WTC11 (cell line): ENCODE measurements around the gene ARHGAP42. TPM values are rescaled to one million over a fixed set of nuclear protein-coding genes. Genes with fewer than 3 reads are reported as not detected.

Source experiments
- ATAC-seq: fragments of 200-7000 bp; cut with Tn5 transposase; 2 replicates; pipeline ENCODE4 v1.10.0; 2021; ENCODE audit warnings: mild to moderate bottlenecking, moderate library complexity
- CTCF ChIA-PET: fragments of 300-600 bp; sonication (Branson Sonifier 250); formaldehyde crosslinking; loops from one replicate; lab custom pipeline; 2021; ENCODE audit warnings: antibody characterized with exemption; lab: Charles Lee
- POLR2A ChIA-PET: fragments of 350-600 bp; sonication (Branson Sonifier 250); formaldehyde crosslinking; loops from one replicate; lab custom pipeline; 2021; ENCODE audit warnings: antibody characterized with exemption; lab: Charles Lee
- DNase-seq: peaks from one replicate; pipeline ENCODE4 v3.0.0; 2021; ENCODE audit warnings: low spot score
- H3K27ac Mint-ChIP-seq: 2 replicates; pipeline ENCODE4 v1.8.0; 2021; ENCODE audit warnings: mixed read lengths
- H3K27me3 Mint-ChIP-seq: 2 replicates; pipeline ENCODE4 v1.8.0; 2021; ENCODE audit warnings: low read depth, mild to moderate bottlenecking, moderate library complexity, mixed read lengths
- H3K36me3 Mint-ChIP-seq: 2 replicates; pipeline ENCODE4 v1.8.0; 2021; ENCODE audit warnings: mixed read lengths
- H3K4me1 Mint-ChIP-seq: 2 replicates; pipeline ENCODE4 v1.8.0; 2022; ENCODE audit warnings: mixed read lengths
- H3K4me3 Mint-ChIP-seq: 2 replicates; pipeline ENCODE4 v1.8.0; 2021; ENCODE audit warnings: mild to moderate bottlenecking, moderate library complexity, mixed read lengths
- H3K9me3 Mint-ChIP-seq: 2 replicates; pipeline ENCODE4 v1.8.0; 2021; ENCODE audit warnings: mixed read lengths
- ATF1 ChIP-seq: sonication (generic); formaldehyde crosslinking; IDR thresholded peaks from 2 replicates; pipeline ENCODE4 v1.8.1; 2023; ENCODE audit warnings: mild to moderate bottlenecking, moderate library complexity, missing genetic modification reagents
- CBFB ChIP-seq: sonication (generic); formaldehyde crosslinking; IDR thresholded peaks from 2 replicates; pipeline ENCODE4 v1.8.1; 2022; ENCODE audit warnings: mild to moderate bottlenecking, low read depth, missing genetic modification reagents
- CREM ChIP-seq: sonication (generic); formaldehyde crosslinking; IDR thresholded peaks from 2 replicates; pipeline ENCODE4 v1.8.1; 2022; ENCODE audit warnings: mild to moderate bottlenecking, missing genetic modification reagents, moderate library complexity
- FOXK1 ChIP-seq: sonication (generic); formaldehyde crosslinking; IDR thresholded peaks from 2 replicates; pipeline ENCODE4 v1.8.0; 2022; ENCODE audit warnings: mild to moderate bottlenecking, moderate library complexity, missing genetic modification reagents
- FOXP1 ChIP-seq: sonication (generic); formaldehyde crosslinking; IDR thresholded peaks from 2 replicates; pipeline ENCODE4 v1.8.0; 2022; ENCODE audit warnings: missing genetic modification reagents, mild to moderate bottlenecking, moderate library complexity, borderline replicate concordance
- HMGA2 ChIP-seq: fragments of 250-450 bp; sonication (Bioruptor Pico); IDR thresholded peaks from 2 replicates; pipeline ENCODE4 v1.4.0; 2021; ENCODE audit warnings: mild to moderate bottlenecking, moderate library complexity
- JUN ChIP-seq: sonication (generic); formaldehyde crosslinking; IDR thresholded peaks from 2 replicates; pipeline ENCODE4 v1.8.0; 2023; ENCODE audit warnings: mild to moderate bottlenecking, missing genetic modification reagents
- KAT7 ChIP-seq: sonication (generic); formaldehyde crosslinking; IDR thresholded peaks from 2 replicates; pipeline ENCODE4 v1.8.1; 2023; ENCODE audit warnings: missing genetic modification reagents, mild to moderate bottlenecking, borderline replicate concordance
- NR1H2 ChIP-seq: sonication (generic); formaldehyde crosslinking; IDR thresholded peaks from 2 replicates; pipeline ENCODE4 v1.9.0; 2021; ENCODE audit warnings: mild to moderate bottlenecking, moderate library complexity, missing genetic modification reagents
- NR2C2 ChIP-seq: sonication (generic); formaldehyde crosslinking; IDR thresholded peaks from 2 replicates; pipeline ENCODE4 v1.8.0; 2022; ENCODE audit warnings: mild to moderate bottlenecking, missing genetic modification reagents
- NR3C1 ChIP-seq: sonication (generic); formaldehyde crosslinking; conservative IDR thresholded peaks from 2 replicates; pipeline ENCODE4 v1.8.1; 2023; ENCODE audit warnings: low read depth, mild to moderate bottlenecking, missing genetic modification reagents
- RELA ChIP-seq: sonication (generic); formaldehyde crosslinking; IDR thresholded peaks from 2 replicates; pipeline ENCODE4 v1.8.1; 2022; ENCODE audit warnings: missing genetic modification reagents, mild to moderate bottlenecking, borderline replicate concordance
- TCF7 ChIP-seq: sonication (generic); formaldehyde crosslinking; IDR thresholded peaks from 2 replicates; pipeline ENCODE4 v1.8.0; 2022; ENCODE audit warnings: mild to moderate bottlenecking, low read depth, missing genetic modification reagents, moderate library complexity
- TP53 ChIP-seq: sonication (generic); formaldehyde crosslinking; IDR thresholded peaks from 2 replicates; pipeline ENCODE4 v1.8.1; 2023; ENCODE audit warnings: mild to moderate bottlenecking, missing genetic modification reagents
- ZBTB21 ChIP-seq: sonication (generic); formaldehyde crosslinking; IDR thresholded peaks from 2 replicates; pipeline ENCODE4 v1.8.1; 2023; ENCODE audit warnings: mild to moderate bottlenecking, missing genetic modification reagents, borderline replicate concordance
- ZNF121 ChIP-seq: sonication (generic); formaldehyde crosslinking; IDR thresholded peaks from 2 replicates; pipeline ENCODE4 v1.8.0; 2023; ENCODE audit warnings: missing genetic modification reagents
- ZNF263 ChIP-seq: sonication (generic); formaldehyde crosslinking; IDR thresholded peaks from 2 replicates; pipeline ENCODE4 v1.8.1; 2022; ENCODE audit warnings: low read depth, mild to moderate bottlenecking, moderate library complexity, missing genetic modification reagents
- total RNA-seq: library from RNA; stranded (reverse); gene quantifications from 3 replicates; pipeline ENCODE4 v1.2.3, GENCODE V29; 2021
- TF ChIP-seq, protein P1 (sequence below): fragments of 250-450 bp; sonication (Bioruptor Pico); conservative IDR thresholded peaks from 2 replicates; pipeline ENCODE4 v1.9.0; 2021; ENCODE audit warnings: mild to moderate bottlenecking
- TF ChIP-seq, protein P2 (sequence below): sonication (generic); formaldehyde crosslinking; conservative IDR thresholded peaks from 2 replicates; pipeline ENCODE4 v1.8.1; 2023; ENCODE audit warnings: mild to moderate bottlenecking, low read depth, missing genetic modification reagents, moderate library complexity
- TF ChIP-seq, protein P3 (sequence below): fragments of 250-450 bp; sonication (Bioruptor Pico); IDR thresholded peaks from 2 replicates; pipeline ENCODE4 v2.1.2; 2022; ENCODE audit warnings: mild to moderate bottlenecking, moderate library complexity
- TF ChIP-seq, protein P4 (sequence below): sonication (generic); formaldehyde crosslinking; IDR thresholded peaks from 2 replicates; pipeline ENCODE4 v1.8.1; 2023; ENCODE audit warnings: mild to moderate bottlenecking, missing genetic modification reagents
- TF ChIP-seq, protein P5 (sequence below): sonication (generic); formaldehyde crosslinking; IDR thresholded peaks from 2 replicates; pipeline ENCODE4 v1.8.0; 2022; ENCODE audit warnings: mild to moderate bottlenecking, missing genetic modification reagents
- TF ChIP-seq, protein P6 (sequence below): sonication (generic); formaldehyde crosslinking; IDR thresholded peaks from 2 replicates; pipeline ENCODE4 v1.8.1; 2022; ENCODE audit warnings: low read depth, mild to moderate bottlenecking, moderate library complexity, missing genetic modification reagents, borderline replicate concordance

Gene ARHGAP42
- total RNA-seq, 1 experiment from 2014 or later: 32.5 TPM

DNA sequence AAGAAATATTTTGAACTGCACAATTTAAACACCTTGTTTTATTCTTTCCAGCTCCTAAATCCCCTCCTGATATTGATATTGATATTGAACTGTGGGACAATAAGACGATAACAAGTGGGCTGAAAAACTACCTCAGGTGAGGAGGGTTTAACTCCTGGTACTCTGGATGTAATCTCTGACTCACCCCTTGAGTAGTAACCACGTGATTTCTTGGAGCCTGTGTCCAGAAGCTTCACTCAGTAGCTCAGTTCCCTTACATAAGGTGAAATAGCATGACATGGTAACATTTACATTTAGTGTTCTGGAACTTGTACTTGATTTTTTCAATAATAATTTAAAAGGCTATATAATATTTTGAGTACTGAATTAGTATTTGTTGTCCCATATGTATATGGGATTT lies 274.5 kb downstream of the ARHGAP42 start (continued):
- TF ChIP-seq, protein P1, sequence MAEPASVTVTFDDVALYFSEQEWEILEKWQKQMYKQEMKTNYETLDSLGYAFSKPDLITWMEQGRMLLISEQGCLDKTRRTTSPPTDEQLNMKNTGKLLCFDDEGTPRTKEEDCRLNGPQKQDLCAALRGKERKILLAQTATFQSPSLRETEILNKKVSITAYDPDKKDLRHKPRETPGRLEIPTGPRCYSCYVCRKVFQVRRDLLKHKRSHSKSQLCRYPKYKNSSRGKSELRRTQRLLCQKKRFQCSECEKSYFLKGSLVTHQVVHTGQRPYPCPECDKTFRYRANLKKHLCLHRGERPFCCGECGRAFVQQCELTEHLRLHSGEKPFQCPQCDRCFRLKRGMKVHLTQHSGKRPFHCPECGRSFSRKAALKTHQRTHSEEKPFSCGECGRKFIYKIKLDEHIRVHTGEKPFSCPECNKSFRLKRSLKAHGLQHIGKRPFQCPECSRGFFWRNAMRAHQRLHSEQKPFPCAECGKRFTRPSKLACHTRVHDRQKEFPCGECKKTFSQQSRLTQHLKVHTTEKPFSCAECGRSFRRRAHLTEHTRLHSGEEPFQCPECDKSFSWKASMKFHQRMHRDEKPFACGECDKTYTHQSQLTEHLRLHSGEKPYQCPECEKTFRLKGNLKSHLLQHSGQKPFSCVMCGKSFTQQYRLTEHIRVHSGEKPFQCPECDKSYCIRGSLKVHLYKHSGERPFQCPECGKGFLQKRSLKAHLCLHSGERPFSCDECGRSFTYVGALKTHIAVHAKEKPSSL (CRISPR knock-in tag): no peak
- TF ChIP-seq ZNF121 (CRISPR knock-in tag): no peak
- TF ChIP-seq ATF1 (CRISPR knock-in tag): no peak
- TF ChIP-seq, protein P2, sequence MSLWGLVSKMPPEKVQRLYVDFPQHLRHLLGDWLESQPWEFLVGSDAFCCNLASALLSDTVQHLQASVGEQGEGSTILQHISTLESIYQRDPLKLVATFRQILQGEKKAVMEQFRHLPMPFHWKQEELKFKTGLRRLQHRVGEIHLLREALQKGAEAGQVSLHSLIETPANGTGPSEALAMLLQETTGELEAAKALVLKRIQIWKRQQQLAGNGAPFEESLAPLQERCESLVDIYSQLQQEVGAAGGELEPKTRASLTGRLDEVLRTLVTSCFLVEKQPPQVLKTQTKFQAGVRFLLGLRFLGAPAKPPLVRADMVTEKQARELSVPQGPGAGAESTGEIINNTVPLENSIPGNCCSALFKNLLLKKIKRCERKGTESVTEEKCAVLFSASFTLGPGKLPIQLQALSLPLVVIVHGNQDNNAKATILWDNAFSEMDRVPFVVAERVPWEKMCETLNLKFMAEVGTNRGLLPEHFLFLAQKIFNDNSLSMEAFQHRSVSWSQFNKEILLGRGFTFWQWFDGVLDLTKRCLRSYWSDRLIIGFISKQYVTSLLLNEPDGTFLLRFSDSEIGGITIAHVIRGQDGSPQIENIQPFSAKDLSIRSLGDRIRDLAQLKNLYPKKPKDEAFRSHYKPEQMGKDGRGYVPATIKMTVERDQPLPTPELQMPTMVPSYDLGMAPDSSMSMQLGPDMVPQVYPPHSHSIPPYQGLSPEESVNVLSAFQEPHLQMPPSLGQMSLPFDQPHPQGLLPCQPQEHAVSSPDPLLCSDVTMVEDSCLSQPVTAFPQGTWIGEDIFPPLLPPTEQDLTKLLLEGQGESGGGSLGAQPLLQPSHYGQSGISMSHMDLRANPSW: no peak
- TF ChIP-seq FOXP1: no peak
- no peak for TF ChIP-seq JUN (CRISPR knock-in tag)
- TF ChIP-seq KAT7 (CRISPR knock-in tag): no peak
- TF ChIP-seq TP53: no peak
- no peak for TF ChIP-seq CBFB
- no peak for TF ChIP-seq TCF7 (CRISPR knock-in tag)
- TF ChIP-seq, protein P3, sequence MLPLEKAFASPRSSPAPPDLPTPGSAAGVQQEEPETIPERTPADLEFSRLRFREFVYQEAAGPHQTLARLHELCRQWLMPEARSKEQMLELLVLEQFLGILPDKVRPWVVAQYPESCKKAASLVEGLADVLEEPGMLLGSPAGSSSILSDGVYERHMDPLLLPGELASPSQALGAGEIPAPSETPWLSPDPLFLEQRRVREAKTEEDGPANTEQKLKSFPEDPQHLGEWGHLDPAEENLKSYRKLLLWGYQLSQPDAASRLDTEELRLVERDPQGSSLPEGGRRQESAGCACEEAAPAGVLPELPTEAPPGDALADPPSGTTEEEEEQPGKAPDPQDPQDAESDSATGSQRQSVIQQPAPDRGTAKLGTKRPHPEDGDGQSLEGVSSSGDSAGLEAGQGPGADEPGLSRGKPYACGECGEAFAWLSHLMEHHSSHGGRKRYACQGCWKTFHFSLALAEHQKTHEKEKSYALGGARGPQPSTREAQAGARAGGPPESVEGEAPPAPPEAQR (CRISPR knock-in tag): no peak
- TF ChIP-seq, protein P4, sequence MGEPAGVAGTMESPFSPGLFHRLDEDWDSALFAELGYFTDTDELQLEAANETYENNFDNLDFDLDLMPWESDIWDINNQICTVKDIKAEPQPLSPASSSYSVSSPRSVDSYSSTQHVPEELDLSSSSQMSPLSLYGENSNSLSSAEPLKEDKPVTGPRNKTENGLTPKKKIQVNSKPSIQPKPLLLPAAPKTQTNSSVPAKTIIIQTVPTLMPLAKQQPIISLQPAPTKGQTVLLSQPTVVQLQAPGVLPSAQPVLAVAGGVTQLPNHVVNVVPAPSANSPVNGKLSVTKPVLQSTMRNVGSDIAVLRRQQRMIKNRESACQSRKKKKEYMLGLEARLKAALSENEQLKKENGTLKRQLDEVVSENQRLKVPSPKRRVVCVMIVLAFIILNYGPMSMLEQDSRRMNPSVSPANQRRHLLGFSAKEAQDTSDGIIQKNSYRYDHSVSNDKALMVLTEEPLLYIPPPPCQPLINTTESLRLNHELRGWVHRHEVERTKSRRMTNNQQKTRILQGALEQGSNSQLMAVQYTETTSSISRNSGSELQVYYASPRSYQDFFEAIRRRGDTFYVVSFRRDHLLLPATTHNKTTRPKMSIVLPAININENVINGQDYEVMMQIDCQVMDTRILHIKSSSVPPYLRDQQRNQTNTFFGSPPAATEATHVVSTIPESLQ (CRISPR knock-in tag): no peak
- no peak for TF ChIP-seq FOXK1 (CRISPR knock-in tag)
- no peak for TF ChIP-seq HMGA2
- TF ChIP-seq, all 79 proteins: peak for 0

DNA sequence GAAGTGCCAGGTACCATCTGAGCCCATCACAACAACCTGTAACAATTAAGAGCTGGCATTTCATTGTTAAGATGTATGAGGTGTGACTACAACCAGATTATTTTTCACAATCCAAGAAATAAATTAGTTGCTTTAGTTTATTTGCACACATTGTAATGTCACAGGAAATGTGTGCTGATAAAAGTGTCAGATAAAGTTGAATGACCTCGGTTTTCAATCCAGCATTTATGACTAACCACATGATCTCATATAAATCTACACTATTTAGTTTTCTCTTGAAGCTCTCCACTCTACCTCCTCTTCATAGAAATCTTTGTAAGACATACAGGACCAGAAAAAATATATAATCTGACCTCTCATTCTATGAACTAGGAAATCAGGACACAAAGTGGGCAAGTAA lies 276.3 kb downstream of the ARHGAP42 start:
- no peaks in the 10 kb centered on the region for H3K27me3 Mint-ChIP-seq
- H3K27ac Mint-ChIP-seq: no peak overlapping the region
- H3K4me3 Mint-ChIP-seq: no peak overlapping the region
- ChIA-PET POLR2A (no interaction called here), CTCF (no interaction called here)
- DNase-seq: no peak
- no peak for TF ChIP-seq CREM (CRISPR knock-in tag)
- TF ChIP-seq, protein P4 (CRISPR knock-in tag): no peak
- TF ChIP-seq RELA (CRISPR knock-in tag): no peak
- TF ChIP-seq ZNF263 (CRISPR knock-in tag): no peak
- TF ChIP-seq, protein P5, sequence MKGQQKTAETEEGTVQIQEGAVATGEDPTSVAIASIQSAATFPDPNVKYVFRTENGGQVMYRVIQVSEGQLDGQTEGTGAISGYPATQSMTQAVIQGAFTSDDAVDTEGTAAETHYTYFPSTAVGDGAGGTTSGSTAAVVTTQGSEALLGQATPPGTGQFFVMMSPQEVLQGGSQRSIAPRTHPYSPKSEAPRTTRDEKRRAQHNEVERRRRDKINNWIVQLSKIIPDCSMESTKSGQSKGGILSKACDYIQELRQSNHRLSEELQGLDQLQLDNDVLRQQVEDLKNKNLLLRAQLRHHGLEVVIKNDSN: no peak
- TF ChIP-seq ZBTB21: no peak
- TF ChIP-seq FOXP1: no peak
- TF ChIP-seq NR2C2: no peak
- TF ChIP-seq, protein P6, sequence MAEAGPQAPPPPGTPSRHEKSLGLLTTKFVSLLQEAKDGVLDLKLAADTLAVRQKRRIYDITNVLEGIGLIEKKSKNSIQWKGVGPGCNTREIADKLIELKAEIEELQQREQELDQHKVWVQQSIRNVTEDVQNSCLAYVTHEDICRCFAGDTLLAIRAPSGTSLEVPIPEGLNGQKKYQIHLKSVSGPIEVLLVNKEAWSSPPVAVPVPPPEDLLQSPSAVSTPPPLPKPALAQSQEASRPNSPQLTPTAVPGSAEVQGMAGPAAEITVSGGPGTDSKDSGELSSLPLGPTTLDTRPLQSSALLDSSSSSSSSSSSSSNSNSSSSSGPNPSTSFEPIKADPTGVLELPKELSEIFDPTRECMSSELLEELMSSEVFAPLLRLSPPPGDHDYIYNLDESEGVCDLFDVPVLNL (CRISPR knock-in tag): no peak
- TF ChIP-seq NR1H2 (CRISPR knock-in tag): no peak
- TF ChIP-seq NR3C1 (CRISPR knock-in tag): no peak
- ATAC-seq: no peak
- H3K4me1 Mint-ChIP-seq: no peaks in the 10 kb centered on the region
- peaks cover 8% of the 10 kb centered on the region for H3K9me3 Mint-ChIP-seq
- H3K36me3 Mint-ChIP-seq: peaks cover 36% of the 10 kb centered on the region
